ENCODE measurements around the gene ABCC4.

Gene ABCC4

GRCh38 chr13:95002126-95002525 is 299.1 kb downstream of the ABCC4 start:
- no peaks in the 10 kb centered on the region for H3K36me3 ChIP-seq
- DNase-seq, result no peak
- H3K4me1 ChIP-seq, result no peaks in the 10 kb centered on the region
- no peak for TF ChIP-seq CTCF (IDR thresholded peaks at IDR 0.05; ENCODE audit: low read depth, low read length)
- no peaks in the 10 kb centered on the region for H3K9me3 ChIP-seq
- no peak overlapping the region for H3K4me3 ChIP-seq (ENCODE audit: low read depth, low read length)
- peaks cover 7% of the 10 kb centered on the region; the same call in 1 of the 2 replicates for H3K27me3 ChIP-seq

GRCh38 chr13:94999871-95000270 is 301.4 kb downstream of the ABCC4 start:
- Histone ChIP-seq H3K4me1 (no peaks in the 10 kb centered on the region), H3K9me3 (no peaks in the 10 kb centered on the region), H3K4me3 (ENCODE audit: low read depth, low read length) (no peak overlapping the region), H3K27me3 (no peaks in the 10 kb centered on the region), H3K36me3 (no peaks in the 10 kb centered on the region)
- TF ChIP-seq CTCF (IDR thresholded peaks at IDR 0.05; ENCODE audit: low read depth, low read length), result no peak
- DNase-seq, result no peak

GRCh38 chr13:94997126-94997525 is 304.1 kb downstream of the ABCC4 start:
- Histone ChIP-seq H3K4me1 (no peaks in the 10 kb centered on the region), H3K4me3 (ENCODE audit: low read depth, low read length) (no peak overlapping the region), H3K9me3 (no peaks in the 10 kb centered on the region), H3K36me3 (no peaks in the 10 kb centered on the region), H3K27me3 (peaks cover 15% of the 10 kb centered on the region)
- TF ChIP-seq CTCF (IDR thresholded peaks at IDR 0.05; ENCODE audit: low read depth, low read length), result no peak
- no peak for DNase-seq

- no peak overlapping the region for H3K4me3 ChIP-seq (ENCODE audit: low read depth, low read length)
- no peaks in the 10 kb centered on the region for H3K4me1 ChIP-seq
- no peak for DNase-seq
- TF ChIP-seq CTCF (IDR thresholded peaks at IDR 0.05; ENCODE audit: low read depth, low read length), result no peak
- peaks cover 16% of the 10 kb centered on the region for H3K27me3 ChIP-seq
- no peaks in the 10 kb centered on the region for H3K36me3 ChIP-seq
- H3K9me3 ChIP-seq, result no peaks in the 10 kb centered on the region
Observed at GRCh38 chr13:94996445-94996844, 304.8 kb downstream of the ABCC4 start.

- Histone ChIP-seq H3K9me3 (no peaks in the 10 kb centered on the region), H3K27me3 (peaks cover 22% of the 10 kb centered on the region), H3K36me3 (no peaks in the 10 kb centered on the region), H3K4me3 (ENCODE audit: low read depth, low read length) (no peak overlapping the region), H3K4me1 (no peaks in the 10 kb centered on the region)
- TF ChIP-seq CTCF (IDR thresholded peaks at IDR 0.05; ENCODE audit: low read depth, low read length), result no peak
- DNase-seq, result no peak
Observed at GRCh38 chr13:94994506-94994905, 306.7 kb downstream of the ABCC4 start.

- Histone ChIP-seq H3K36me3 (no peaks in the 10 kb centered on the region), H3K4me3 (ENCODE audit: low read depth, low read length) (no peak overlapping the region), H3K27me3 (peaks cover 22% of the 10 kb centered on the region), H3K9me3 (no peaks in the 10 kb centered on the region), H3K4me1 (no peaks in the 10 kb centered on the region)
- no peak for DNase-seq
- no peak for TF ChIP-seq CTCF (IDR thresholded peaks at IDR 0.05; ENCODE audit: low read depth, low read length)
Observed at GRCh38 chr13:94993616-94994015, 307.6 kb downstream of the ABCC4 start.

Measured in BE2C (cell line).